HG03442 (cell line): ENCODE results near the gene NRAP.
"Not testable (repeated sequence)": the region's sequence is repeated elsewhere in the genome, so short reads cannot be mapped to it uniquely, and the experiment has no call there.

ENCODE experiments used
- ATAC-seq: cut with Tn5 transposase; IDR thresholded peaks from one replicate; pipeline ENCODE4 v1.9.1; 2021; ENCODE audit warnings: mild to moderate bottlenecking, moderate library complexity; ENCODE audit not compliant: unreplicated experiment

Gene NRAP

DNA sequence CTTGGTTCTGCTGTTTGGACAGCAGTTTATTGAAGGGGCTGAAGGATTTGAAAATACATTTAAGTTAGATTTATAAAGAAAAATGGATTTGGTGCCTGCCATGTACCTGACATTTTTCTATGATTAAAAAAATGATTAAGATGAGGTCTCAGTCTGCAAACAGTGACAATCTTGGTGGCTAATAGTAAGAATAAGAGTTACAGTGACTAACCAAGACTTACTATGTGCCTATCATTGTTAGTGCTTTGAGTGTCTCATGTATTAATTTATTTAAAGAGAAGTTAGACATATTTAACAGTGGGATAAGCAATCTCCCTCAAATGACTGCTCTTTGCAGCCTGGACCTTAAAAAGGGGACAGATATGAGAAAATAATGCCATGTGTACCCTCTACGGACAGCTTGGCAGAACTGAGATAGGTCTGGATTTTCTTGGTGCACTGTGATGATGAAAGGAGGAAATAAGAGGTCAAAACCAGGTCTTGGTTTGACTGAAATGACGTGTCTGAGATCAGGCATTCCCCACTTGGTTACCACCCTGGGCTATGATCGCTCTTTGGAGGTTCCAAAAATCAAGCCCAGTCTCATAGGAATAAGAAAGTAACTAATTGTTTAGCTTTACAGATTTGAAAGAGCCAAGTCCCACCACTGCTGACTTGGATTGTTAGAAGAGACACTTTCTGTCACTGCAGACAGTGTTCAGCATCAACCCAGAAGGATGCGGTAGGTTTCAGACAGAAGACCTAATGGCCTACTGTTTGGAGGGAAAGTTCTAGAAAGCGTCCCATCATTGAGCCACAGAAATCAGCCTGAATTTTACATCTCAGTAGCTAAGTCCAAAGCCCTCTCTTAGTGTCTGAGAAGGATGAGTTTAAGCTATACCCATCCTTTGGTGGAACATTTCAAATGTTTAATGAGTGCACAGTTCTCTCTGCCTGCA lies 18.0 kb upstream of the NRAP start:
- ATAC-seq, result peak; percentile 61

DNA sequence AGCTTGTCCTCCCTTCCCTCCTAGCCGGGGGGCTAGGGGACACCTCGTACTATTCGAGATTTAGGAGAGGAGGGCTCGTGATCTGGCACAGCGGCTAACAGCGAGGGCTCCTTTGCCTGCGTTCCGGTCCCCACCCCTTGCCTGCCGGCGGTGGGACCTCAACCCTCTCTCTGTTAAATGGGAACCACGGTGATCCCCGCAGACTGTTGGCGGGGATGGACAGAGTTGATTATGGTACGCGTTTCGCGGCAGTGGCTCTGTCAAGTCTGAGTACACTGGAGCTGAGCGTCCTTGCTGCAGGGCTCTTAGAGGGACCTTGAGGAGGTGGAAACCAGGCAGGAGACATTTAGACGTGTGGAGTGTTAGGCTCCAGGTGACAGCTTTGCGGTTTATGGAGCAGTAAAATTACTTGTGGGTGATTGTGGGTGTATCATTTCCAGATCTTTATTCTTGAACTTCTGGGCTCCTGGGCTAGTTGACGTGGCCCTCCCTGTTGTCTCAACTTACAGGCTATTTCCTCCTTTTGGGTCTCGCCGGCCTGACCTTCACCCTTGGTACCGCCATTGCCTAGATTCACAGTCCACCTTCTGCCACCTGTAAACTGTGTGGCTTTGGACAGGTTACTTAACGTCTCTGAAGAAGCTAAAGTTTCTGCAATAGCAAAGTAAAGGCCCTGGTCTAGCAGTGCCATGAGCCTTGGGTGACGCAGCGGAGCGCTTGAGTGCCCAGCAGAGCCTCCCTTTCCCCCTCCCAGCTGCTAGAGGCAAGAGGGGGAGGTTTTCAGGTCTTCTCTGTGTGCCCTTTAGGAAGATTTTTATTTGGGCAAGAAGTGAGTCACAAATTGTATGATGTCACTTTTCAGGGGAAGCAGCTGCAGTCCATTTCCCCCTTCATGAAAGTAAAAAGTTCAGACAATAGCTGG lies 16.6 kb upstream of the NRAP start:
- peak; percentile 13 for ATAC-seq

DNA sequence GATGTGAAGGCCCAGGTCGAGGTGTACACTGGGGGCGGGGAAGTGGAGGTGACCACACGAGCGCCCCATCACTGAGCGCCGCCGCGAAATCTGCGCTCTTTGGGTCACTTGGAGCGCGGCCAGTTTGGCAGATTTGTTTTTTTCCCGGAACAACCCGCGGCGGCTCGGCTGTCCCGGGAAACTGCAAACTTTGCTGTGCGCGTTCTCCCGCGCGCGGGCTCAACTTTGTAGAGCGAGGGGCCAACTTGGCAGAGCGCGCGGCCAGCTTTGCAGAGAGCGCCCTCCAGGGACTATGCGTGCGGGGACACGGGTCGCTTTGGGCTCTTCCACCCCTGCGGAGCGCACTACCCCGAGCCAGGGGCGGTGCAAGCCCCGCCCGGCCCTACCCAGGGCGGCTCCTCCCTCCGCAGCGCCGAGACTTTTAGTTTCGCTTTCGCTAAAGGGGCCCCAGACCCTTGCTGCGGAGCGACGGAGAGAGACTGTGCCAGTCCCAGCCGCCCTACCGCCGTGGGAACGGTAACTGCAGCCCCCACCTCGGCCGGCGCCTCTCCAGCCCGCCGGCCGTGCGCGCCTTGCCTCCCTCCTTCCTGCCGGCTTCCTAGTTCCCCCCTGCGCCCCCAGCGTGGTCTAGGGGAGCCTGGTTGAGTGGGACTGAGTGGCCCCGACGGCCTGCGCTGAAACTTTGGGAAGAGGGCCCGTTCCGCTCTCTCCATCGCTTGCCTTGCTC lies 15.8 kb upstream of the NRAP start, which contains the start of gene CASP7:
Gene CASP7, plus strand, starts transcription at position 450 of the 727 bp plus-strand sequence. CDS start 17,582 bp downstream, outside the sequence.
- ATAC-seq, result peak; percentile 55

DNA sequence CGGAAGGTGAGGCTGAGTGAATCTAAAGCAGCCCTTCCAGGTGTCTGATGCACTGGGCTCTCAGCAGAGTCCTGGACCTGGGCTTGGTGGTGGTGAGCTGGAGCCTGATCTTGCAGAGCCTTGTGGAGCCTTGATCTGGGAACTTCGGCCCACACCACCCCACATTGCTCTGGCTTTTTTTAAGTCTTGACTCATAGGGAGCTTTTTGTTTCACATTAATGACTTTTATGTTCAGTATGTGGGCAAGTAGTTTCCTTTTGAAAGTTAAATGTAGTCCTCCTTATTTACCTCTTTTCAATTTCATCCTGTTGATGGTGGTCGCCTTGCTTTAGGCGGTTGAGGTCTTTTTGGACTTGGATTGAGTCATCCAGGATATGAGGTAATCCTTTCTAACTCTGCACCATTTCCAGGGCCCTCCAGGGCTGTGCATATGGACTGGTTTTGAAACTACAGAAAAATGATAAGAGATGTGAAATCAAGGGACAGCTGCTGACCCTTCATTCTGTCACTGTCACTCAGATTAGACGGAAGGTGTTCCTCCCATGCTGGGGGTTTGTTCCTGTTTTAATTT lies 2.9 kb upstream of the NRAP start:
- ATAC-seq, result peak; percentile 94

- ATAC-seq, result no peak
Observed at GRCh38 chr10:113665806-113666354, 2.0 kb upstream of the NRAP start.

- ATAC-seq, result no peak
Observed at GRCh38 chr10:113665352-113665751, 1.5 kb upstream of the NRAP start.

- ATAC-seq, result no peak
Observed at GRCh38 chr10:113663142-113663541, 699 bp downstream of the NRAP start.

- ATAC-seq, result no peak
Observed at GRCh38 chr10:113661332-113661731, 2.5 kb downstream of the NRAP start.

DNA sequence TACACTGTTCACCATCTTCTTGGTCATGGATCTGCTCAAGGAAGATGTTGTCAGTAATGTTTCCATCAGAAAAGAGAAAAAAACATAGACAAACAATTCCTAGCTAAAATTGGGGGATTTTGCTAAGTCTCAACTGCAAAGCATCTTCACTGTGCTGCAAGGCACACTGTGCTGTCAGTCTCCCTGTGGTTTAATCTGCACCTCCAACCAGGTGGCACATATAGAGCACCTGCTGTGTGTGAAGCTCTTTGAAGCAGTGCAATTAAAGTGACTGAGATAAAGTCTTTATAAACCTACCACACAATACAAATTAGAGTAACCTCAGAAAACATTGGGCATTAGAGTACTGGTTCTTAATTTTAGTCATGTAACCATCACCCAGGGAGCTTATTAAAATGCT lies 6.3 kb downstream of the NRAP start:
- no peak for ATAC-seq

- ATAC-seq, result no peak
Observed at GRCh38 chr10:113656896-113657295, 6.9 kb downstream of the NRAP start.

- ATAC-seq, result not testable (repeated sequence)
Observed at GRCh38 chr10:113652456-113652855, 11.4 kb downstream of the NRAP start.

DNA sequence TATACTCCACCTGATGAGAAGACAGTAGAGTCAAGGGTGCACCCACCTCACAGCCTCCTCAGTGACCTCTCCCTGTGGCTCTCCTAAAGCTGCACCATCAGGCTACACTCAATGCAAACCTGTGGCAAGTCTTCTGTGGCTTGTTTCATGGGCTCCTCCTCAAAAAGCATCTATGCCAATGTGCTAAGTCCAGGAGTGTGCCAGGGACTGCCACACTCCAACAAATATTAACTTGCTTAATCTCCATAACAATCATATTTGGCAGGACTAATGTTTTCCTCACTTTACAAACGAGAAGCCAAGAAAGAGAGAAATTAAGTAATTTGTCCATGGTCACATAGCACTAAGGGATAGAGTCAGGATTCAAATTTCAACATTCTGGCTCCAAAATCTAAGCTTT lies 11.9 kb downstream of the NRAP start:
- no peak for ATAC-seq

- no peak for ATAC-seq
Observed at GRCh38 chr10:113651021-113651420, 12.8 kb downstream of the NRAP start.

DNA sequence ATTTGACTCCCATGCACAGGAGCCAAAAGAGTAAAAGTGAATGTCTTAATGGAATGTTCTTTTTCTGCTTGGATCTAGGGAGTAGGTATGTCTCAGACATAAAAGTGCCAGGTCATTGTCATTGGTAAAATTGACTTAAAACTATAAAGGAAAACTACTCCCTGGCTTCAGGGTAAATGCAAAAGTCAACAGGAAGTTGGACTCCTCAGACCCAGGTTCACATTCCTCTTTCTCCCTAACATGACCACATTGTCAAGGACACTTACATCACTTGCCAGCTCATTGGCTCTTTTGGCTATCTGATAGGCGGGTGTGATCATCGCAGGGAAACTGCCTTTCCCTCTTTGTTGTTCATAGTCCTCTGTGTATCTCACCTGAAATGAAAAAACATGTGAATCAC lies 13.7 kb downstream of the NRAP start:
- no peak for ATAC-seq

- ATAC-seq, result no peak
Observed at GRCh38 chr10:113648478-113648877, 15.4 kb downstream of the NRAP start.

- no peak for ATAC-seq
Observed at GRCh38 chr10:113647812-113648211, 16.0 kb downstream of the NRAP start.

GRCh38 chr10:113646336-113647201 lies 17.3 kb downstream of the NRAP start:
- ATAC-seq, result no peak

GRCh38 chr10:113644185-113645120 lies 19.4 kb downstream of the NRAP start:
- no peak for ATAC-seq
